HepG2 (cell line): Measurements from ENCODE around the gene PNKP. TPM values are rescaled to one million over a fixed set of nuclear protein-coding genes. Genes with fewer than 3 reads are reported as not detected.

Source experiments
- AGO2 ChIP-seq: fragments of 200-400 bp; formaldehyde crosslinking; optimal IDR thresholded peaks from 2 replicates; pipeline ENCODE3; 2017; ENCODE audit warnings: mild to moderate bottlenecking, low read depth, low read length, moderate library complexity
- DDIT3 ChIP-seq: sonication (generic); formaldehyde crosslinking; IDR thresholded peaks from 2 replicates; pipeline ENCODE4 v1.4.0; 2020; ENCODE audit warnings: mild to moderate bottlenecking, missing genetic modification reagents
- FOXA1 ChIP-seq, 2 experiments: fragments of 450-650 bp in 1 of 2; sonication (generic) in 1 of 2; formaldehyde crosslinking in 1 of 2; IDR thresholded peaks; 2 replicates each; pipeline versions ENCODE4 v1.4.0 to v1.6.1; 2016 to 2020; ENCODE audit warnings: missing genetic modification reagents in 1 of 2
- HNRNPLL ChIP-seq: fragments of 200-400 bp; formaldehyde crosslinking; IDR thresholded peaks from 2 replicates; pipeline ENCODE4 v1.6.1; 2017; ENCODE audit warnings: mild to moderate bottlenecking, low read depth, low read length; ENCODE audit not compliant: poor library complexity, severe bottlenecking
- HOXA3 ChIP-seq: sonication (generic); formaldehyde crosslinking; IDR thresholded peaks from 2 replicates; pipeline ENCODE4 v1.5.0; 2020; ENCODE audit warnings: missing genetic modification reagents
- LCORL ChIP-seq, 2 experiments: fragments of 450-650 bp in 1 of 2; sonication (generic) in 1 of 2; formaldehyde crosslinking in 1 of 2; IDR thresholded peaks; 2 replicates each; pipeline versions ENCODE4 v1.5.0 to v1.6.1; 2017 to 2020; ENCODE audit warnings: antibody characterized with exemption in 1 of 2, missing genetic modification reagents in 1 of 2
- MAX ChIP-seq: IDR thresholded peaks from 2 replicates; pipeline ENCODE4 v1.6.1; 2012; ENCODE audit warnings: inconsistent platforms
- PATZ1 ChIP-seq: sonication (generic); formaldehyde crosslinking; IDR thresholded peaks from 2 replicates; pipeline ENCODE4 v1.4.0; 2020; ENCODE audit warnings: missing genetic modification reagents
- PAXIP1 ChIP-seq: sonication (generic); formaldehyde crosslinking; conservative IDR thresholded peaks from 2 replicates; pipeline ENCODE4 v1.4.0; 2020; ENCODE audit warnings: mild to moderate bottlenecking, missing genetic modification reagents, moderate library complexity
- PREB ChIP-seq: sonication (generic); formaldehyde crosslinking; IDR thresholded peaks from 2 replicates; pipeline ENCODE4 v1.4.0; 2020; ENCODE audit warnings: missing genetic modification reagents
- SKI ChIP-seq: fragments of 450-650 bp; IDR thresholded peaks from one replicate; pipeline ENCODE4 v1.6.1; 2018; ENCODE audit warnings: mild to moderate bottlenecking; ENCODE audit not compliant: partially characterized antibody
- ZBTB33 ChIP-seq: sonication (generic); formaldehyde crosslinking; IDR thresholded peaks from 2 replicates; pipeline ENCODE4 v1.4.0; 2020; ENCODE audit warnings: missing genetic modification reagents
- ZNF580 ChIP-seq: IDR thresholded peaks from 2 replicates; pipeline ENCODE4 v1.6.1; 2016; ENCODE audit warnings: low read depth, borderline replicate concordance
- ZNF780A ChIP-seq: sonication (generic); formaldehyde crosslinking; IDR thresholded peaks from 2 replicates; pipeline ENCODE4 v1.8.0; 2022; ENCODE audit warnings: mild to moderate bottlenecking, missing genetic modification reagents, moderate library complexity
- ZNF784 ChIP-seq: sonication (generic); formaldehyde crosslinking; IDR thresholded peaks from 2 replicates; pipeline ENCODE4 v1.5.1; 2020; ENCODE audit warnings: missing genetic modification reagents, mild to moderate bottlenecking, borderline replicate concordance
- polyA plus RNA-seq, 8 experiments: library from polyadenylated mRNA; depleted of rRNA in 3 of 8; stranded (reverse) in 7 of 8; unstranded in 1 of 8; fragments of >200 nt; fragmentation: Illumina TruSeq in 4 of 8; extraction: Trizol in 4 of 8; gene quantifications; 2 replicates each; pipeline versions ENCODE4 v1.2.1 to v1.2.3, GENCODE V29; 2011 to 2016; ENCODE audit warnings: low read depth in 4 of 8, missing spikeins in 1 of 8, mixed read lengths in 1 of 8; ENCODE audit not compliant: insufficient read depth in 1 of 8
- total RNA-seq, 5 experiments: library from RNA; depleted of rRNA; stranded (reverse); fragments of >200 nt; fragmentation: Illumina TruSeq; extraction: Trizol; gene quantifications; 2 replicates each; pipeline ENCODE4 v1.2.3, GENCODE V29; 2016; ENCODE audit warnings: low read depth in 1 of 5

Gene PNKP
- total and polyA plus RNA-seq, 2 of the 13 experiments (the other 11 are each of a cell fraction or from before 2014, with no cell fraction given) = 12.7 to 27.1 TPM

GRCh38 chr19:49912965-49913685 lies 45.7 kb upstream of the PNKP start (continued):
- TF ChIP-seq ZBTB33 (peak; percentile 100), ZNF580 (CRISPR knock-in tag) (no peak), FOXA1 (IDR thresholded peaks at IDR 0.05) (no peak), FOXA1 (CRISPR knock-in tag; IDR thresholded peaks at IDR 0.05) (peak; percentile 39; the same call in 1 of the 2 replicates), LCORL (IDR thresholded peaks at IDR 0.05) (no peak), LCORL (CRISPR knock-in tag; IDR thresholded peaks at IDR 0.05) (no peak), HNRNPLL (peak; percentile 79), PATZ1 (CRISPR knock-in tag) (0 out of 2 replicates have a peak, but pooled peaks have one; percentile 48), PAXIP1 (CRISPR knock-in tag) (peak; percentile 43), MAX (0 out of 2 replicates have a peak, but pooled peaks have one; percentile 5), ZNF784 (CRISPR knock-in tag) (no peak), ZNF780A (CRISPR knock-in tag) (no peak), SKI (no peak), AGO2 (peak; percentile 51), PREB (no peak), HOXA3 (CRISPR knock-in tag) (peak; percentile 62), DDIT3 (CRISPR knock-in tag) (no peak)
